T-cell (primary cell): ENCODE results near the gene SDK1. TPM values are rescaled to one million over a fixed set of nuclear protein-coding genes. Genes with fewer than 3 reads are reported as not detected.

ENCODE experiments used
- ATAC-seq, 4 experiments: fragments of 200-7000 bp in 3 of 4; fragments of 150-1000 bp in 1 of 4; cut with Tn5 transposase; replicated peaks in 1 of 4; 1 replicate in 3 of 4; 2 replicates in 1 of 4; pipeline ENCODE4 v1.10.0; 2021; ENCODE audit warnings: moderate library complexity in 3 of 4, mild to moderate bottlenecking in 2 of 4, moderate number of reproducible peaks in 1 of 4
- CTCF ChIA-PET, 2 donors: fragments of 300-600 bp; sonication (Branson Sonifier 250); formaldehyde crosslinking; loops; one replicate each; lab custom pipeline; 2022; ENCODE audit warnings: antibody characterized with exemption in 2 of 2; lab: Charles Lee
- POLR2A ChIA-PET, 2 donors: fragments of 300-600 bp; sonication (Branson Sonifier 250); formaldehyde crosslinking; loops; one replicate each; lab custom pipeline; 2022; ENCODE audit warnings: antibody characterized with exemption in 2 of 2; lab: Charles Lee
- DNase-seq, 35 experiments: peaks; one replicate each; pipeline versions ENCODE4 v3.0.0 to v3.0.0-alpha.2; 2013 to 2023
- H3K27ac ChIP-seq: one replicate; pipeline ENCODE4 v1.5.1; 2013; ENCODE audit warnings: low read length
- H3K27me3 ChIP-seq, 2 experiments: replicated peaks in 1 of 2; 1 replicate in 1 of 2; 2 replicates in 1 of 2; pipeline versions ENCODE4 v1.6.1 to v1.7.0; 2013; ENCODE audit warnings: low read length in 1 of 2, mixed read lengths in 1 of 2; ENCODE audit not compliant: control insufficient read depth in 2 of 2, insufficient read depth in 2 of 2; ENCODE audit errors: extremely low read depth in 1 of 2
- H3K36me3 ChIP-seq, 2 donors: 1 replicate in 1 of 2; 2 replicates in 1 of 2; pipeline versions ENCODE4 v1.6.1 to v1.7.0; 2013; ENCODE audit warnings: low read length in 1 of 2; ENCODE audit not compliant: control insufficient read depth in 2 of 2, insufficient read depth in 1 of 2; ENCODE audit errors: extremely low read depth in 1 of 2
- H3K4me1 ChIP-seq, 2 experiments: 1 replicate in 1 of 2; 2 replicates in 1 of 2; pipeline versions ENCODE4 v1.6.1 to v1.7.0; 2013; ENCODE audit warnings: low read length in 2 of 2, mixed read lengths in 1 of 2; ENCODE audit not compliant: insufficient read depth in 2 of 2, control insufficient read depth in 1 of 2; ENCODE audit errors: extremely low read depth in 1 of 2
- H3K4me3 ChIP-seq, 2 donors: 1 replicate in 1 of 2; 2 replicates in 1 of 2; pipeline versions ENCODE4 v1.5.1 to v1.7.0; 2013; ENCODE audit warnings: mild to moderate bottlenecking in 2 of 2, low read length in 1 of 2, moderate library complexity in 1 of 2; ENCODE audit not compliant: control insufficient read depth in 1 of 2; ENCODE audit errors: extremely low read depth in 1 of 2
- H3K9me3 ChIP-seq: 2 replicates; pipeline ENCODE4 v1.7.0; 2013
- H3K27ac Mint-ChIP-seq, 2 donors: one replicate each; pipeline ENCODE4 v1.8.0; 2020 to 2021; ENCODE audit warnings: mild to moderate bottlenecking in 2 of 2, mixed read lengths in 2 of 2
- H3K27me3 Mint-ChIP-seq, 2 donors: one replicate each; pipeline ENCODE4 v1.8.0; 2021 to 2022; ENCODE audit warnings: mixed read lengths in 2 of 2
- H3K36me3 Mint-ChIP-seq: one replicate; pipeline ENCODE4 v1.8.0; 2021; ENCODE audit warnings: mixed read lengths
- H3K4me1 Mint-ChIP-seq, 3 donors: one replicate each; pipeline ENCODE4 v1.8.0; 2020 to 2022; ENCODE audit warnings: mixed read lengths in 3 of 3, mild to moderate bottlenecking in 1 of 3
- H3K4me3 Mint-ChIP-seq, 3 donors: one replicate each; pipeline ENCODE4 v1.8.0; 2020 to 2022; ENCODE audit warnings: mild to moderate bottlenecking in 3 of 3, mixed read lengths in 3 of 3, moderate library complexity in 3 of 3
- H3K9me3 Mint-ChIP-seq, 3 donors: one replicate each; pipeline ENCODE4 v1.8.0; 2020 to 2022; ENCODE audit warnings: mixed read lengths in 3 of 3
- WGBS: methylation state at CpG from one replicate; pipeline ENCODE4 v1.1.5; 2013; ENCODE audit warnings: missing lambda C conversion rate; ENCODE audit not compliant: insufficient coverage; 5-methylcytosine and 5-hydroxymethylcytosine counted together
- total RNA-seq, 35 experiments: library from RNA in 6 of 35; stranded (reverse) in 6 of 35; fragments of 120-200 nt in 1 of 35; gene quantifications; one replicate each; pipeline versions ENCODE4 v1.2.1 to v1.2.4 and lab custom pipeline; 2013 to 2026

The SDK1 gene
- total RNA-seq, 5 donors from 2014 or later (not counting 1 experiment from before 2014, with no cell fraction given) = 0.47 to 1.7 (median 0.63) TPM

DNA sequence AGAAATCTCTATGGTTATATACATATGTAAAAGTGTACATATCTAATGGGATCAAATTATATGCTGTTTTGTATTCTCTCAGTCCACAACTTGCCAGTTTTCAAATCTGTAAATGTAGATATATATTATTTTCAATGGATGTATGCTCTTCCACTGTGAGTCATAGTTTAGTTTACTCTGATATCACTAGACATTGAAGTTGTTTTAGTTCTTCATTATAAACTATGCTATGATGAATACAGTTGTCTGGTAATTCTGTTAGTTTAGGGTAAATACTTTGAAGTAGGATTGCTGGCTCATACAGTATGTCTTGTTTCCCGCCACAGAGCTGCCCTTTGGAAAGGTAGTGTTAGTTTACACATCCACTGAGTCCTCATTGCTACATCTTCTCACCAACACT, 25.2 kb downstream of the SDK1 start:
- ChIA-PET CTCF (no interaction called here), POLR2A (no interaction called here)
- Mint-ChIP-seq H3K4me3 (no peak overlapping the region), H3K36me3 (no peaks in the 10 kb centered on the region), H3K27ac (no peak overlapping the region), H3K4me1 (peaks cover 2 to 8% (median 3%) of the 10 kb centered on the region in 3 donors), H3K27me3 (peaks cover 4 to 10% of the 10 kb centered on the region in 2 donors), H3K9me3 (peaks cover 0 to 4% (median 0%) of the 10 kb centered on the region in 3 donors)
- no CpG with 5 or more reads among the region's 1 CpG for WGBS
- no peak overlapping the region for H3K4me3 ChIP-seq
- no peaks in the 10 kb centered on the region for H3K4me1 ChIP-seq
- DNase-seq = no peak
- no peaks in the 10 kb centered on the region for H3K9me3 ChIP-seq
- ATAC-seq = no peak
- H3K27me3 ChIP-seq = peaks cover 0 to 7% of the 10 kb centered on the region in 2 experiments
- no peaks in the 10 kb centered on the region for H3K36me3 ChIP-seq
- H3K27ac ChIP-seq = no peak overlapping the region

DNA sequence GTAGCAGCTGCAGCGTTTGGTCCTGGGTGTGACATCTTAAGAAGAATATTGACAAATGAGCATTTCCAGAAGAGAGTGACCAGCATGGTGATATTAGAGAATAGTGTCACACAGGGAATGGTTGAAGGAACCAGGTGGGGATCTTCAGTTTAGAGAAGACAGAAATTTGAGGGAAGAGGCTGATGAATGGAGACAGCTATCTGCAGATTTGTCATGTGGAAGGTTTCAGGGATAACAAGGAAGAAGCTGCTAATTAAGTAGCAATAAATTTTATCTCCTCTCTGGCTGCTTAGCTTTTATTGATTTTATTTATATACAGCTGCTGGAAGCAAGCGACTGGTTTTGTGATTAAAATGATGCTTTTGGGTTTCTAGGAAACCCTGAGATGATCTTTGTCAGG, 26.0 kb downstream of the SDK1 start:
- no peak for ATAC-seq
- 82% methylated on average over 1 of the region's 2 CpGs for WGBS
- POLR2A ChIA-PET = no interaction called here
- Histone ChIP-seq H3K9me3 (no peaks in the 10 kb centered on the region), H3K36me3 (no peaks in the 10 kb centered on the region), H3K27ac (no peak overlapping the region), H3K4me1 (no peaks in the 10 kb centered on the region), H3K27me3 (peaks cover 0 to 7% of the 10 kb centered on the region in 2 experiments), H3K4me3 (no peak overlapping the region)
- Mint-ChIP-seq H3K9me3 (peaks cover 0 to 4% (median 0%) of the 10 kb centered on the region in 3 donors), H3K27me3 (peaks cover 4 to 10% of the 10 kb centered on the region in 2 donors), H3K27ac (no peak overlapping the region), H3K4me1 (no peaks in the 10 kb centered on the region), H3K4me3 (no peak overlapping the region), H3K36me3 (no peaks in the 10 kb centered on the region)
- CTCF ChIA-PET = no interaction called here
- no peak for DNase-seq

GRCh38 chr7:3327655-3328054, 26.6 kb downstream of the SDK1 start:
- H3K36me3 ChIP-seq = no peaks in the 10 kb centered on the region
- Mint-ChIP-seq H3K4me3 (no peak overlapping the region), H3K36me3 (no peaks in the 10 kb centered on the region), H3K27ac (no peak overlapping the region), H3K9me3 (peaks cover 0 to 4% (median 0%) of the 10 kb centered on the region in 3 donors), H3K27me3 (peaks cover 4 to 9% of the 10 kb centered on the region in 2 donors), H3K4me1 (no peaks in the 10 kb centered on the region)
- H3K4me1 ChIP-seq = no peaks in the 10 kb centered on the region
- no peak overlapping the region for H3K4me3 ChIP-seq
- no peak for ATAC-seq
- no peak for DNase-seq
- no peaks in the 10 kb centered on the region for H3K9me3 ChIP-seq
- POLR2A ChIA-PET = no interaction called here
- CTCF ChIA-PET = no interaction called here
- peaks cover 0 to 6% of the 10 kb centered on the region in 2 experiments for H3K27me3 ChIP-seq
- no CpG with 5 or more reads among the region's 5 CpGs for WGBS
- H3K27ac ChIP-seq = no peak overlapping the region

DNA sequence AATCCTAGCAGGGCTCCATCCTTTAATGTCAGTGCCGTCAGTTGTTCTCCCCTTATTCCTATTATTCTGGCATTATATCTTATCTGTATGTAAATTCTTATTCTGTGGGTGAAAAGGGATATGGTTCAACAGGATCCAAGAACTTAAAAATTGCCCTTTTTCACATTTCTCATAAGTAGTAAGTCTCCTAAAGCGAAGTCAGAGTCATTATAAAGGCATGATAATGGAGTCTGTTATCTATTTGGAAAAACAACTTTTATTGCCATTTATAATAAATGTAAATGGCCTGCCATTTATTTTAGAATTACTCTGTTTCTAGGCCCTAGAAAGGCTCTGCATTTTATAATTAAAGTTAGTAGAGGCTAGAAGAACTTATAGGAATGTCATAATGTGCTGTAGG, 31.3 kb downstream of the SDK1 start:
- Histone ChIP-seq H3K4me1 (no peaks in the 10 kb centered on the region), H3K27me3 (peaks cover 0 to 19% of the 10 kb centered on the region in 2 experiments), H3K4me3 (no peak overlapping the region), H3K27ac (no peak overlapping the region), H3K36me3 (no peaks in the 10 kb centered on the region), H3K9me3 (no peaks in the 10 kb centered on the region)
- H3K4me3 Mint-ChIP-seq = no peak overlapping the region
- peaks cover 33 to 40% of the 10 kb centered on the region in 2 donors for H3K27me3 Mint-ChIP-seq
- no peaks in the 10 kb centered on the region for H3K4me1 Mint-ChIP-seq
- WGBS = no CpG with 5 or more reads among the region's 2 CpGs
- H3K27ac Mint-ChIP-seq = no peak overlapping the region
- H3K9me3 Mint-ChIP-seq = no peaks in the 10 kb centered on the region
- DNase-seq (no peak), ATAC-seq (no peak)
- peaks cover 3% of the 10 kb centered on the region for H3K36me3 Mint-ChIP-seq
- CTCF ChIA-PET = no interaction called here
- POLR2A ChIA-PET = no interaction called here

GRCh38 chr7:3333861-3334260, 32.8 kb downstream of the SDK1 start:
- ATAC-seq (no peak), DNase-seq (no peak)
- Mint-ChIP-seq H3K27me3 (peaks cover 41 to 50% of the 10 kb centered on the region in 2 donors), H3K4me3 (no peak overlapping the region), H3K9me3 (no peaks in the 10 kb centered on the region), H3K27ac (no peak overlapping the region), H3K4me1 (no peaks in the 10 kb centered on the region), H3K36me3 (peaks cover 3% of the 10 kb centered on the region)
- ChIA-PET CTCF (no interaction called here), POLR2A (no interaction called here)
- Histone ChIP-seq H3K36me3 (no peaks in the 10 kb centered on the region), H3K4me1 (no peaks in the 10 kb centered on the region), H3K4me3 (no peak overlapping the region), H3K9me3 (no peaks in the 10 kb centered on the region), H3K27ac (no peak overlapping the region), H3K27me3 (peaks cover 2 to 19% of the 10 kb centered on the region in 2 experiments)
- WGBS = 78% methylated on average over 1 of the region's 2 CpGs

- Mint-ChIP-seq H3K4me1 (no peaks in the 10 kb centered on the region), H3K9me3 (no peaks in the 10 kb centered on the region), H3K27me3 (peaks cover 37 to 47% of the 10 kb centered on the region in 2 donors), H3K4me3 (no peak overlapping the region), H3K27ac (no peak overlapping the region), H3K36me3 (peaks cover 3% of the 10 kb centered on the region)
- H3K4me3 ChIP-seq = no peak overlapping the region
- H3K27me3 ChIP-seq = peaks cover 2 to 17% of the 10 kb centered on the region in 2 experiments
- ATAC-seq (no peak), DNase-seq (no peak)
- WGBS = 89% methylated on average over 3 of the region's 6 CpGs
- no peaks in the 10 kb centered on the region for H3K4me1 ChIP-seq
- no peaks in the 10 kb centered on the region for H3K36me3 ChIP-seq
- no peaks in the 10 kb centered on the region for H3K9me3 ChIP-seq
- H3K27ac ChIP-seq = no peak overlapping the region
- ChIA-PET CTCF (no interaction called here), POLR2A (no interaction called here)
Measured at GRCh38 chr7:3336042-3336665, 35.1 kb downstream of the SDK1 start.
